ENCODE results near the gene DPP6. TPM values are rescaled to one million over a fixed set of nuclear protein-coding genes. Genes with fewer than 3 reads are reported as not detected.

The DPP6 gene
- polyA plus RNA-seq, 1 of the 3 experiments (the other 2 are of a cell fraction) = not detected

DNA sequence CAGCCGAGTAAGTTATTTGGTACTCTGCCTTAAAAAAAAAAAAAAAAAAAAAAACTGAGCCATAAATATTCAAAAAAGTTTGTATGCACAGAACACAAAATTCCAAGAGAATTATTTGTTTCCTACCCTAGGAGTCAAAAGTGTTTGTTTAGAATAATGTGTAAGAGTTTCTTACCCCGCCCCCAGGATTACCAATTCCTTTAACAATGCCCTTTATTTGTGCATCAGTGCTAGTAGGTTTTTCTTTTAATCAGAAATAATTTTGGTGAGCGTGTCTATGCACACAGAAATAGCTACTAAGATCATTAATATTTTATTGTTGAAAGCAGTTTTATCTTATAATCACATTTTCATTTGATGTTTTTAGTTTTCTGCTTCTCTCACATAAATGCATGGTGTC lies 374.6 kb downstream of the DPP6 start:
- Histone ChIP-seq H3K27ac (ENCODE audit: low read depth in 2 of 2, low read length in 1 of 2) (no peak overlapping the region), H2AFZ (ENCODE audit: low read depth) (no peak overlapping the region), H3F3A (replicated peaks; ENCODE audit: insufficient read depth) (no peaks in the 10 kb centered on the region), H3K79me2 (ENCODE audit: insufficient read depth) (no peaks in the 10 kb centered on the region), H3K9ac (no peak overlapping the region), H3K4me1 (ENCODE audit: control insufficient read depth in 1 of 2, insufficient read depth in 2 of 2, low read depth in 1 of 2, low read length in 1 of 2) (no peaks in the 10 kb centered on the region), H3K36me3 (replicated peaks in 1 of 2; ENCODE audit: control insufficient read depth in 1 of 2, insufficient read depth in 2 of 2, low read length in 1 of 2) (no peaks in the 10 kb centered on the region), H3K4me3 (ENCODE audit: low read depth in 2 of 2, low read length in 1 of 2) (no peak overlapping the region), H3K9me3 (peaks cover 1% of the 10 kb centered on the region; the same call in 1 of the 2 replicates), H3K27me3 (ENCODE audit: insufficient read depth) (no peaks in the 10 kb centered on the region), H3K4me2 (no peak overlapping the region), H3K9me2 (no peaks in the 10 kb centered on the region), H4K20me1 (ENCODE audit: insufficient read depth) (no peaks in the 10 kb centered on the region)
- no peak for TF ChIP-seq RFX5 (IDR thresholded peaks at IDR 0.05; ENCODE audit: low read length)
- WGBS (ENCODE audit: low lambda C conversion rate) = 17% methylated on average over 3 of the region's 3 CpGs
- DNase-seq = no peak
- POLR2A ChIA-PET = no interaction called here
- CTCF ChIA-PET = no interaction called here

DNA sequence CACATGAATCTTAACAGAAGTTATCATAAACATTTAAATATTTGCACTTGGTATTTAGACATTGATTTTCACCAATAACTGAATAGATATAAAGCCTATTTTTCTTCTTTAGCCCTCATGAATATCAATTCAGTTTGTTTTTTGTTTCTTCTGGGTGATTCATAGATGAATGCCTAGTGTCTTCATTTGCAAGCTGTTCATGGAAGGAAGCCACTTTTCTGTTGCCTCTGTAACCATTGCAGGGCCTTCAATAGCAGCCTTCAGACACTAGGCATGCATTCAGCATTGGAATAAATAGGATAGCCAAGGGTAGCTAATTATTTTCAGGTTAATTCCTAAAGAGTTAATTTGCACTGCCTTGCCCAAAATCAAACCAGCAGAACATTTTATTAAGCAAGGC lies 375.3 kb downstream of the DPP6 start:
- CTCF ChIA-PET = no interaction called here
- H3K9ac ChIP-seq = no peak overlapping the region
- no peak overlapping the region for H3K27ac ChIP-seq (ENCODE audit: low read depth in 2 of 2, low read length in 1 of 2)
- no peak overlapping the region for H3K4me2 ChIP-seq
- no peaks in the 10 kb centered on the region for H3K79me2 ChIP-seq (ENCODE audit: insufficient read depth)
- no peaks in the 10 kb centered on the region for H3K27me3 ChIP-seq (ENCODE audit: insufficient read depth)
- no peak for TF ChIP-seq MXI1 (IDR thresholded peaks at IDR 0.05; ENCODE audit: low read depth, low read length)
- H3K4me1 ChIP-seq (ENCODE audit: control insufficient read depth in 1 of 2, insufficient read depth in 2 of 2, low read depth in 1 of 2, low read length in 1 of 2) = no peaks in the 10 kb centered on the region
- POLR2A ChIA-PET = no interaction called here
- no peak overlapping the region for H2AFZ ChIP-seq (ENCODE audit: low read depth)
- H3F3A ChIP-seq (replicated peaks; ENCODE audit: insufficient read depth) = no peaks in the 10 kb centered on the region
- no peaks in the 10 kb centered on the region for H3K9me2 ChIP-seq
- no peaks in the 10 kb centered on the region for H4K20me1 ChIP-seq (ENCODE audit: insufficient read depth)
- peaks cover 4% of the 10 kb centered on the region; the same call in 1 of the 2 replicates for H3K9me3 ChIP-seq
- no peaks in the 10 kb centered on the region for H3K36me3 ChIP-seq (replicated peaks in 1 of 2; ENCODE audit: control insufficient read depth in 1 of 2, insufficient read depth in 2 of 2, low read length in 1 of 2)
- no peak for DNase-seq
- H3K4me3 ChIP-seq (ENCODE audit: low read depth in 2 of 2, low read length in 1 of 2) = no peak overlapping the region

- no peaks in the 10 kb centered on the region for H3F3A ChIP-seq (replicated peaks; ENCODE audit: insufficient read depth)
- no peak overlapping the region for H2AFZ ChIP-seq (ENCODE audit: low read depth)
- H3K27ac ChIP-seq (ENCODE audit: low read depth in 2 of 2, low read length in 1 of 2) = no peak overlapping the region
- no peaks in the 10 kb centered on the region for H3K36me3 ChIP-seq (replicated peaks in 1 of 2; ENCODE audit: control insufficient read depth in 1 of 2, insufficient read depth in 2 of 2, low read length in 1 of 2)
- ChIA-PET CTCF (no interaction called here), POLR2A (no interaction called here)
- H3K4me1 ChIP-seq (ENCODE audit: control insufficient read depth in 1 of 2, insufficient read depth in 2 of 2, low read depth in 1 of 2, low read length in 1 of 2) = no peaks in the 10 kb centered on the region; a peak in 1 of 4 replicates
- H3K4me2 ChIP-seq = no peak overlapping the region
- H3K27me3 ChIP-seq (ENCODE audit: insufficient read depth) = no peaks in the 10 kb centered on the region
- no peaks in the 10 kb centered on the region for H3K79me2 ChIP-seq (ENCODE audit: insufficient read depth)
- TF ChIP-seq TEAD4 (IDR thresholded peaks at IDR 0.05; ENCODE audit: borderline replicate concordance, insufficient read depth) (no peak), NFIC (IDR thresholded peaks at IDR 0.05; ENCODE audit: borderline replicate concordance) (no peak)
- H3K9ac ChIP-seq = no peak overlapping the region
- H3K9me3 ChIP-seq = peaks cover 4% of the 10 kb centered on the region; the same call in 1 of the 2 replicates
- no peaks in the 10 kb centered on the region for H4K20me1 ChIP-seq (ENCODE audit: insufficient read depth)
- DNase-seq = no peak
- no peaks in the 10 kb centered on the region for H3K9me2 ChIP-seq
- WGBS (ENCODE audit: low lambda C conversion rate) = 37% methylated on average over 20 of the region's 20 CpGs
- no peak overlapping the region for H3K4me3 ChIP-seq (ENCODE audit: low read depth in 2 of 2, low read length in 1 of 2)
Measured at GRCh38 chr7:154429666-154430404, 377.6 kb downstream of the DPP6 start.

GRCh38 chr7:154430640-154431039 lies 378.4 kb downstream of the DPP6 start:
- Histone ChIP-seq H3K27ac (ENCODE audit: low read depth in 2 of 2, low read length in 1 of 2) (no peak overlapping the region), H3F3A (replicated peaks; ENCODE audit: insufficient read depth) (no peaks in the 10 kb centered on the region), H3K9me2 (no peaks in the 10 kb centered on the region), H4K20me1 (ENCODE audit: insufficient read depth) (no peaks in the 10 kb centered on the region), H3K4me2 (no peak overlapping the region), H3K27me3 (ENCODE audit: insufficient read depth) (no peaks in the 10 kb centered on the region), H3K4me3 (ENCODE audit: low read depth in 2 of 2, low read length in 1 of 2) (no peak overlapping the region), H2AFZ (ENCODE audit: low read depth) (no peak overlapping the region), H3K4me1 (ENCODE audit: control insufficient read depth in 1 of 2, insufficient read depth in 2 of 2, low read depth in 1 of 2, low read length in 1 of 2) (no peaks in the 10 kb centered on the region; a peak in 1 of 4 replicates), H3K9me3 (peaks cover 4% of the 10 kb centered on the region; the same call in 1 of the 2 replicates), H3K36me3 (replicated peaks in 1 of 2; ENCODE audit: control insufficient read depth in 1 of 2, insufficient read depth in 2 of 2, low read length in 1 of 2) (no peaks in the 10 kb centered on the region), H3K79me2 (ENCODE audit: insufficient read depth) (no peaks in the 10 kb centered on the region), H3K9ac (no peak overlapping the region)
- ChIA-PET CTCF (no interaction called here), POLR2A (no interaction called here)
- DNase-seq = no peak
- WGBS (ENCODE audit: low lambda C conversion rate) = 36% methylated on average over 9 of the region's 9 CpGs
- TF ChIP-seq ELF1 (IDR thresholded peaks at IDR 0.05) (no peak), USF2 (IDR thresholded peaks at IDR 0.05; ENCODE audit: borderline replicate concordance, low read depth, low read length) (no peak), SIN3A (IDR thresholded peaks at IDR 0.05; ENCODE audit: borderline replicate concordance, low read depth, low read length) (no peak), EZH2phosphoT487 (IDR thresholded peaks at IDR 0.05; ENCODE audit: borderline replicate concordance, low read depth) (no peak), NFIC (IDR thresholded peaks at IDR 0.05; ENCODE audit: borderline replicate concordance) (no peak), CHD2 (IDR thresholded peaks at IDR 0.05; ENCODE audit: low read length, partially characterized antibody) (no peak), FOXM1 (IDR thresholded peaks at IDR 0.05; ENCODE audit: low read depth) (no peak), MEF2A (IDR thresholded peaks at IDR 0.05; ENCODE audit: borderline replicate concordance, low read depth) (no peak), POLR2AphosphoS5 (IDR thresholded peaks at IDR 0.05; ENCODE audit: low read depth, low read length) (no peak), YY1 (IDR thresholded peaks at IDR 0.05; ENCODE audit: low read depth) (no peak)
